ENCODE measurements around the gene FOXJ1.
"Not testable (repeated sequence)": the region's sequence is repeated elsewhere in the genome, so short reads cannot be mapped to it uniquely, and the experiment has no call there.

Gene FOXJ1, protein sequence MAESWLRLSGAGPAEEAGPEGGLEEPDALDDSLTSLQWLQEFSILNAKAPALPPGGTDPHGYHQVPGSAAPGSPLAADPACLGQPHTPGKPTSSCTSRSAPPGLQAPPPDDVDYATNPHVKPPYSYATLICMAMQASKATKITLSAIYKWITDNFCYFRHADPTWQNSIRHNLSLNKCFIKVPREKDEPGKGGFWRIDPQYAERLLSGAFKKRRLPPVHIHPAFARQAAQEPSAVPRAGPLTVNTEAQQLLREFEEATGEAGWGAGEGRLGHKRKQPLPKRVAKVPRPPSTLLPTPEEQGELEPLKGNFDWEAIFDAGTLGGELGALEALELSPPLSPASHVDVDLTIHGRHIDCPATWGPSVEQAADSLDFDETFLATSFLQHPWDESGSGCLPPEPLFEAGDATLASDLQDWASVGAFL

GRCh38 chr17:76141212-76142038 lies at the start of gene FOXJ1:
FOXJ1 (minus strand) TSS chr17:76141245; CDS start chr17:76140395, 850 bp downstream.
- peak; percentile 84 for DNase-seq (ENCODE audit: extremely low read depth, insufficient read length)
- H3K4me3 ChIP-seq (replicated peaks; ENCODE audit: low read depth, low read length): peak within 1 kb of the TSS; percentile 40
- TF ChIP-seq, protein P1, sequence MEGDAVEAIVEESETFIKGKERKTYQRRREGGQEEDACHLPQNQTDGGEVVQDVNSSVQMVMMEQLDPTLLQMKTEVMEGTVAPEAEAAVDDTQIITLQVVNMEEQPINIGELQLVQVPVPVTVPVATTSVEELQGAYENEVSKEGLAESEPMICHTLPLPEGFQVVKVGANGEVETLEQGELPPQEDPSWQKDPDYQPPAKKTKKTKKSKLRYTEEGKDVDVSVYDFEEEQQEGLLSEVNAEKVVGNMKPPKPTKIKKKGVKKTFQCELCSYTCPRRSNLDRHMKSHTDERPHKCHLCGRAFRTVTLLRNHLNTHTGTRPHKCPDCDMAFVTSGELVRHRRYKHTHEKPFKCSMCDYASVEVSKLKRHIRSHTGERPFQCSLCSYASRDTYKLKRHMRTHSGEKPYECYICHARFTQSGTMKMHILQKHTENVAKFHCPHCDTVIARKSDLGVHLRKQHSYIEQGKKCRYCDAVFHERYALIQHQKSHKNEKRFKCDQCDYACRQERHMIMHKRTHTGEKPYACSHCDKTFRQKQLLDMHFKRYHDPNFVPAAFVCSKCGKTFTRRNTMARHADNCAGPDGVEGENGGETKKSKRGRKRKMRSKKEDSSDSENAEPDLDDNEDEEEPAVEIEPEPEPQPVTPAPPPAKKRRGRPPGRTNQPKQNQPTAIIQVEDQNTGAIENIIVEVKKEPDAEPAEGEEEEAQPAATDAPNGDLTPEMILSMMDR (IDR thresholded peaks at IDR 0.05; ENCODE audit: insufficient read depth, low read length, poor library complexity, severe bottlenecking): no peak
- no peaks in the 10 kb centered on the region; the same call in 1 of the 2 replicates for H3K27me3 ChIP-seq (replicated peaks; ENCODE audit: control insufficient read depth, insufficient read depth, low read length)
- no peaks in the 10 kb centered on the region for H3K36me3 ChIP-seq (ENCODE audit: control insufficient read depth, insufficient read depth, low read length)

DNA sequence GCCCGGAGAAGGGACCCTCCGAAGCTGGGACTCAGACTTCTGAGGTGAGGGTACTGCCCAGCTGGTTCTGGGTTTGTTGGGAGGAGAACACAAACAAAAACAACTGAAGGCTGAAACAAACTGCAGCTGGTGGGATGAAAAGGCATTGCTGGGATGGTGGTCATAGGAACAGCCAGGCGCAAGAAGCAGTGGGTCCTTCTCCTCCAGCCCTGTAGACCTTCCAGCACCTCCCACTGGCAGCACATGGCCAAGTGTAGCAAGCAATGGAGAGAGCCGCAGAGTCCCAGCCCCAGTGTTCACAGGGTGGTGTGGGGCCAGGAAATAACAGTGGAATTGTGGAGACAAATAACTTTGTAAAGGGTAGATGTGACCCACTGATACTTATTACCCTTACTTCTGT lies 48.7 kb upstream of the FOXJ1 start:
- no peak for DNase-seq (ENCODE audit: extremely low read depth, insufficient read length)
- TF ChIP-seq, protein P1 (IDR thresholded peaks at IDR 0.05; ENCODE audit: insufficient read depth, low read length, poor library complexity, severe bottlenecking): no peak
- Histone ChIP-seq H3K27me3 (replicated peaks; ENCODE audit: control insufficient read depth, insufficient read depth, low read length) (no peaks in the 10 kb centered on the region), H3K4me3 (replicated peaks; ENCODE audit: low read depth, low read length) (no peak overlapping the region), H3K36me3 (ENCODE audit: control insufficient read depth, insufficient read depth, low read length) (no peaks in the 10 kb centered on the region)

- DNase-seq (ENCODE audit: extremely low read depth, insufficient read length): no peak
- Histone ChIP-seq H3K27me3 (replicated peaks; ENCODE audit: control insufficient read depth, insufficient read depth, low read length) (no peaks in the 10 kb centered on the region), H3K4me3 (replicated peaks; ENCODE audit: low read depth, low read length) (no peak overlapping the region), H3K36me3 (ENCODE audit: control insufficient read depth, insufficient read depth, low read length) (no peaks in the 10 kb centered on the region)
- TF ChIP-seq, protein P1 (IDR thresholded peaks at IDR 0.05; ENCODE audit: insufficient read depth, low read length, poor library complexity, severe bottlenecking): no peak
These were observed 48.2 kb upstream of the FOXJ1 start for GRCh38 chr17:76189247-76189646.

DNA sequence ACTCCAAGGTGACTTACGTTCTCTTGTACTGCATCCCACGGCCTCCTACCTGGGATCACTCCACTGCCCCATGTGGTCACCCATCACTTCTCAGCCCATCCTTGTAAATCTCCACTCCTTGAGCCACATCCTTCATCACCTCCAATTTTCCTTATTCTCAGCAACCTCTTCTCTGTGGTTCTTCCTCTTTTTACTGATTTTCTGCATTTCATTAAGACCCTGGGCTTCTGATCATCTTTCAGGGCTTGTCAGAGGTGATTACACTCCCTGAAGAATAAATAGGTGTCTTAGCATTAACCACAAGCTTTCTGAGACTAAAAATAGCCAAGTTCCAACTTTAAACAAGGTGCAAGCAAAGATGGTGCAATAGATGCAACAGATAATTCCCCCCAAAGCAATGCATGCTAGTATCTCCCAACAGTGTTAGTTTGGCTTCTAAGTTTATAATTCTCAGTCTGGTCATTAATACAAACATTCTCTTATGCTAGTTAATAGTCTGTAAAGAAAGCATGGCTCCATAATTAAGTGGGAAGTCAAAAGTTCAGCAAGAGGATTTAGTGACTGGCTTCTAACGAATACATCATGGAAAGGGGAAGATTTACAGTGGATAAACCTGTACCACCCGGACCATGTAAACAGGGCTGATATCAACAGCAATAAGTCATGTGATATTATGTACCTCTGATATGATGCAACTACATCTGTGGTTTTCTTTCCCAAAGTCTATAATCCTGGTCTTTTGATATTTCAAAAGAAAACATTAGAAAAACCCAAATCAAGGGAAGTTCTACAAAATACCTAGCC lies 47.4 kb upstream of the FOXJ1 start:
- TF ChIP-seq, protein P1 (IDR thresholded peaks at IDR 0.05; ENCODE audit: insufficient read depth, low read length, poor library complexity, severe bottlenecking): no peak
- Histone ChIP-seq H3K27me3 (replicated peaks; ENCODE audit: control insufficient read depth, insufficient read depth, low read length) (no peaks in the 10 kb centered on the region), H3K36me3 (ENCODE audit: control insufficient read depth, insufficient read depth, low read length) (no peaks in the 10 kb centered on the region), H3K4me3 (replicated peaks; ENCODE audit: low read depth, low read length) (no peak overlapping the region)
- DNase-seq (ENCODE audit: extremely low read depth, insufficient read length): peak; percentile 31

- DNase-seq (ENCODE audit: extremely low read depth, insufficient read length); H3K27me3 ChIP-seq (replicated peaks; ENCODE audit: control insufficient read depth, insufficient read depth, low read length); H3K4me3 ChIP-seq (replicated peaks; ENCODE audit: low read depth, low read length); H3K36me3 ChIP-seq (ENCODE audit: control insufficient read depth, insufficient read depth, low read length): not testable (repeated sequence)
These were observed 45.7 kb upstream of the FOXJ1 start for GRCh38 chr17:76186774-76187173.
